HG03342 (cell line): ENCODE results near the gene AP1S1.
"Not testable (repeated sequence)": the region's sequence is repeated elsewhere in the genome, so short reads cannot be mapped to it uniquely, and the experiment has no call there.

Experiments
- ATAC-seq: cut with Tn5 transposase; IDR thresholded peaks from one replicate; pipeline ENCODE4 v1.9.1; 2021; ENCODE audit warnings: mild to moderate bottlenecking, moderate library complexity; ENCODE audit not compliant: unreplicated experiment

Gene AP1S1

GRCh38 chr7:101124376-101125056 is 29.8 kb upstream of the AP1S1 start:
- ATAC-seq, result no peak

GRCh38 chr7:101125989-101126650 is 28.2 kb upstream of the AP1S1 start:
- ATAC-seq, result peak; percentile 60

- ATAC-seq, result peak; percentile 47
These were observed 27.4 kb upstream of the AP1S1 start, which contains the start of gene SERPINE1 for GRCh38 chr7:101126651-101127459. TSS of gene SERPINE1 (plus strand) at chr7:101127104. CDS start at chr7:101128394, 1,290 bp downstream.

GRCh38 chr7:101127460-101128039 is 26.7 kb upstream of the AP1S1 start:
- no peak for ATAC-seq

- ATAC-seq, result no peak
These were observed 26.0 kb upstream of the AP1S1 start for GRCh38 chr7:101128040-101128834.

- no peak for ATAC-seq
These were observed 24.6 kb upstream of the AP1S1 start for GRCh38 chr7:101129603-101130117.

- not testable (repeated sequence) for ATAC-seq
These were observed 21.4 kb upstream of the AP1S1 start for GRCh38 chr7:101132626-101133600.

- ATAC-seq, result no peak
These were observed 20.5 kb upstream of the AP1S1 start for GRCh38 chr7:101133621-101134398.

GRCh38 chr7:101134399-101134980 is 19.8 kb upstream of the AP1S1 start:
- no peak for ATAC-seq

GRCh38 chr7:101137651-101138212 is 16.5 kb upstream of the AP1S1 start:
- ATAC-seq, result no peak

- ATAC-seq, result peak; percentile 84
These were observed 15.9 kb upstream of the AP1S1 start for GRCh38 chr7:101138213-101138870.

- ATAC-seq, result no peak
These were observed 14.0 kb upstream of the AP1S1 start for GRCh38 chr7:101140339-101140699.

GRCh38 chr7:101140746-101141382 is 13.4 kb upstream of the AP1S1 start:
- no peak for ATAC-seq

- ATAC-seq, result no peak
These were observed 2.2 kb upstream of the AP1S1 start for GRCh38 chr7:101151908-101152651.

- peak; percentile 24 for ATAC-seq
These were observed 422 bp downstream of the AP1S1 start for GRCh38 chr7:101154693-101155102.

- ATAC-seq, result no peak
These were observed 1.0 kb downstream of the AP1S1 start for GRCh38 chr7:101155303-101155702.
